Breast epithelium (tissue), 4 donors: ENCODE results near the gene VTI1B. TPM values are rescaled to one million over a fixed set of nuclear protein-coding genes. Genes with fewer than 3 reads are reported as not detected.
"Not testable (repeated sequence)": the region's sequence is repeated elsewhere in the genome, so short reads cannot be mapped to it uniquely, and the experiment has no call there.

ENCODE experiments used
- DNase-seq, 2 donors: peaks; one replicate each; pipeline ENCODE4 v3.0.0-alpha.2; 2019; ENCODE audit warnings: low spot score in 2 of 2
- H3K27ac ChIP-seq, 2 donors: fragments of 200-600 bp; sonication (generic) in 1 of 2; one replicate each; pipeline ENCODE4 v1.5.1; 2016 to 2019; ENCODE audit warnings: mild to moderate bottlenecking in 1 of 2
- H3K27me3 ChIP-seq, 2 donors: fragments of 200-600 bp; sonication (generic) in 1 of 2; one replicate each; pipeline versions ENCODE4 v1.5.1 to v1.6.0; 2017 to 2019; ENCODE audit warnings: control low read depth in 1 of 2, mild to moderate bottlenecking in 1 of 2
- H3K36me3 ChIP-seq: fragments of 200-600 bp; one replicate; pipeline ENCODE4 v1.5.1; 2019
- H3K4me1 ChIP-seq, 2 donors: fragments of 200-600 bp; sonication (generic); one replicate each; pipeline ENCODE4 v1.5.1; 2016 to 2019; ENCODE audit warnings: control low read depth in 1 of 2
- H3K4me3 ChIP-seq, 3 donors: fragments of 200-600 bp; sonication (generic); 1 replicate in 2 of 3; 2 replicates in 1 of 3; pipeline ENCODE4 v1.5.1; 2016 to 2019; ENCODE audit warnings: mild to moderate bottlenecking in 3 of 3, moderate library complexity in 2 of 3
- H3K9me3 ChIP-seq, 2 donors: fragments of 200-600 bp; sonication (generic) in 1 of 2; one replicate each; pipeline ENCODE4 v1.5.1; 2016 to 2019; ENCODE audit warnings: control low read depth in 1 of 2
- POLR2A ChIP-seq: fragments of 450-650 bp; IDR thresholded peaks from one replicate; pipeline ENCODE4 v1.6.1; 2016; ENCODE audit warnings: antibody characterized with exemption, mild to moderate bottlenecking, moderate library complexity
- POLR2AphosphoS5 ChIP-seq, 3 donors: sonication (generic); formaldehyde crosslinking; IDR thresholded peaks; one replicate each; pipeline ENCODE4 v1.6.1; 2017; ENCODE audit warnings: antibody characterized with exemption in 3 of 3
- intact Hi-C: fragments of 100-400 bp; cut with DNase I; formaldehyde crosslinking; loops from one replicate; pipeline ENCODE4 v1.15.1; 2023; ENCODE audit warnings: low total_unique reads
- total RNA-seq, 3 donors: library from RNA; depleted of rRNA; stranded (reverse); fragments of >200 nt; gene quantifications; one replicate each; pipeline ENCODE4 v1.1.0, GENCODE V29; 2016
- TF ChIP-seq, protein P1 (sequence below), 3 donors: fragments of 450-650 bp; IDR thresholded peaks; one replicate each; pipeline ENCODE4 v1.5.1; 2016 to 2017; ENCODE audit warnings: antibody characterized with exemption in 3 of 3, mild to moderate bottlenecking in 3 of 3, moderate library complexity in 3 of 3

Gene VTI1B, protein sequence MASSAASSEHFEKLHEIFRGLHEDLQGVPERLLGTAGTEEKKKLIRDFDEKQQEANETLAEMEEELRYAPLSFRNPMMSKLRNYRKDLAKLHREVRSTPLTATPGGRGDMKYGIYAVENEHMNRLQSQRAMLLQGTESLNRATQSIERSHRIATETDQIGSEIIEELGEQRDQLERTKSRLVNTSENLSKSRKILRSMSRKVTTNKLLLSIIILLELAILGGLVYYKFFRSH
- 100 to 1,000 TPM in 1 of 3 donors, 10 to 100 TPM in 2; 62.8 to 169 (median 80.6) TPM for total RNA-seq

DNA sequence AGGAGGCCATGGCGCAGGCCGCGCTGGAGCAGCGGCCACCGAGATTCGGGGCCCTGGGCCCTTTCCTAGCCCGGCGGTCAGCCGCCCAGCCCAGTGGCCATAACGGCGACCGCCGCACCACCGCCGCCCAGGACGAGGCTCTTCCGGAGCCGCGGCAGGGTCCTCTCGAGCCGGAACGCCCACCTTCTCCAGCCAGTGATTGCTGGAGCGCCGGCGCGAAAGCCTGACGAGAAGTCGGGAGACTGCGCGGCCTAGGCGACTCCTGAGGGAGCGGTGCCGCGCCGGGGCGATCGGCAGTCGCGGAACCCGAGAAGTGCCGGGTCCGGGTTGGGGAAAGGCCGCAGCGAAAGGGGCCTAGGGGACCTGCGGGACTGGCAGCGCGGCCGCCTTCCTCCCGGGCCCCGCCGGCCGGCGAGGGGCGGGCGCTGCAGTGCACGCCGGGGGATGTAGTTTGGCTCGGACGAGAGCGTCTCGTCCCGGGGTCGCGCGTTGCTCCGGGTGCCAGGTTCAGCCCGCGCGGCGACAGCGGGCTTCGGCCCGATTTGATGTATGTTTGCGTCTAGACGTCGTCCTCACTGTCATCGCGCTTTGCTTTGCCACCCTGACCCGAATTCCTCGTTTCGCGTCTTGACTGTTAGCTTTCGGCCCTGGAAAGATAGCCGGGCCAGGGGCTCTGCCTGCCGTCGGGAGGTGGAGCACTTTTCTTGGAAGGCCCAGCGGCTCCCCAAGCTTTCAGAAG lies at the start of gene VTI1B:
VTI1B (minus strand) TSS at position 153 of the 739 bp plus-strand sequence; CDS start at position 10, 143 bp downstream.
- intact Hi-C loops = no loop called here
- H3K9me3 ChIP-seq = no peaks in the 10 kb centered on the region
- peak within 1 kb of the TSS; percentile 99 for H3K27ac ChIP-seq
- peaks cover 0 to 16% of the 10 kb centered on the region in 2 donors for H3K4me1 ChIP-seq
- peak; percentile 56 to 67 for DNase-seq
- H3K27me3 ChIP-seq = no peaks in the 10 kb centered on the region
- H3K36me3 ChIP-seq = no peaks in the 10 kb centered on the region
- H3K4me3 ChIP-seq = peak within 1 kb of the TSS; percentile 81 to 99 (median 87)
- TF ChIP-seq, protein P1, sequence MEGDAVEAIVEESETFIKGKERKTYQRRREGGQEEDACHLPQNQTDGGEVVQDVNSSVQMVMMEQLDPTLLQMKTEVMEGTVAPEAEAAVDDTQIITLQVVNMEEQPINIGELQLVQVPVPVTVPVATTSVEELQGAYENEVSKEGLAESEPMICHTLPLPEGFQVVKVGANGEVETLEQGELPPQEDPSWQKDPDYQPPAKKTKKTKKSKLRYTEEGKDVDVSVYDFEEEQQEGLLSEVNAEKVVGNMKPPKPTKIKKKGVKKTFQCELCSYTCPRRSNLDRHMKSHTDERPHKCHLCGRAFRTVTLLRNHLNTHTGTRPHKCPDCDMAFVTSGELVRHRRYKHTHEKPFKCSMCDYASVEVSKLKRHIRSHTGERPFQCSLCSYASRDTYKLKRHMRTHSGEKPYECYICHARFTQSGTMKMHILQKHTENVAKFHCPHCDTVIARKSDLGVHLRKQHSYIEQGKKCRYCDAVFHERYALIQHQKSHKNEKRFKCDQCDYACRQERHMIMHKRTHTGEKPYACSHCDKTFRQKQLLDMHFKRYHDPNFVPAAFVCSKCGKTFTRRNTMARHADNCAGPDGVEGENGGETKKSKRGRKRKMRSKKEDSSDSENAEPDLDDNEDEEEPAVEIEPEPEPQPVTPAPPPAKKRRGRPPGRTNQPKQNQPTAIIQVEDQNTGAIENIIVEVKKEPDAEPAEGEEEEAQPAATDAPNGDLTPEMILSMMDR (IDR thresholded peaks at IDR 0.05) = no peak
- peak; percentile 33 to 69 (median 64) for TF ChIP-seq POLR2AphosphoS5 (IDR thresholded peaks at IDR 0.05)
- TF ChIP-seq POLR2A = no peak

DNA sequence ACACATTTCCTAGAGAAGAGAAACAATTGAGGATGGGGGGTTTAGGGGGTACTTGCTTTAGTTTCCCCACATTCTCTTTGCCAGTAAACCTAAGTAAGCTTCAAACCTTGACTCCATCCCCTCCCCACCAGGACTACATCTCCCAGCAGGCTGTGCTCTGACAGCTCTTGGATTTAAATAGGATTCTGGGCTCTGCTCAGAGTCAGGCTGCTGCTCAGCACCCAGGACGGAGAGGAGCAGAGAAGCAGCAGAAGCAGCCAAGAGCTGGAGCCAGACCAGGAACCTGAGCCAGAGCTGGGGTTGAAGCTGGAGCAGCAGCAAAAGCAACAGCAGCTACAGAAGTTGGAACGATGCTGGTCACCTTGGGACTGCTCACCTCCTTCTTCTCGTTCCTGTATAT lies 47.9 kb upstream of the VTI1B start:
- DNase-seq = no peak

DNA sequence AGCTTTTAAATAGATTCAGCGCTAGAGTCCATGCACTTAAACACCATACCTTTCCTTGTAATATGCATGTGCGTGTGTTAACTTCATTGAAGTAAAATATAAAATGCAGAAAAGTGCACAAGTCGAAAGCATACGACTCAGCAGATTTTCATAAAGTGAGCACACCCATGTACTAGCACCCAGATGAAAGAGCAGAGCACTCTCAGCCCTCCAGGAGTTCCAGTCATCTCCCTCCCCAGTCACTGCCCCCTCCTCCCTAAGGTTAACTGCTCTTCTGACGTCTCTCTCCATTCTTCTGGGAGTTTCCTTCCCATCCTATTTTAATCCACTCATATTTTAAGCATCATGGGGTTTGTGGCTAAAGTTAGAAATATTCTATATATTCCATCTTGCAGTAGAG lies 47.4 kb upstream of the VTI1B start:
- Histone ChIP-seq H3K4me1 (no peaks in the 10 kb centered on the region), H3K27me3 (no peaks in the 10 kb centered on the region), H3K9me3 (no peaks in the 10 kb centered on the region), H3K36me3 (no peaks in the 10 kb centered on the region), H3K27ac (no peak overlapping the region), H3K4me3 (no peak overlapping the region)
- TF ChIP-seq POLR2A (no peak), POLR2AphosphoS5 (IDR thresholded peaks at IDR 0.05) (no peak)
- TF ChIP-seq, protein P1 (IDR thresholded peaks at IDR 0.05) = no peak
- intact Hi-C loops = no loop called here
- DNase-seq = no peak

More for the DNA sequence above, 47.9 kb upstream of the VTI1B start:
- TF ChIP-seq POLR2AphosphoS5 (IDR thresholded peaks at IDR 0.05) (no peak), POLR2A (no peak)
- TF ChIP-seq, protein P1 (IDR thresholded peaks at IDR 0.05) = no peak
- H3K9me3 ChIP-seq = no peaks in the 10 kb centered on the region
- H3K36me3 ChIP-seq = no peaks in the 10 kb centered on the region
- H3K27ac ChIP-seq = no peak overlapping the region
- intact Hi-C loops = no loop called here
- no peaks in the 10 kb centered on the region for H3K4me1 ChIP-seq
- H3K27me3 ChIP-seq = no peaks in the 10 kb centered on the region
- H3K4me3 ChIP-seq = peak overlapping the region in 1 of 3 donors; percentile 36

DNA sequence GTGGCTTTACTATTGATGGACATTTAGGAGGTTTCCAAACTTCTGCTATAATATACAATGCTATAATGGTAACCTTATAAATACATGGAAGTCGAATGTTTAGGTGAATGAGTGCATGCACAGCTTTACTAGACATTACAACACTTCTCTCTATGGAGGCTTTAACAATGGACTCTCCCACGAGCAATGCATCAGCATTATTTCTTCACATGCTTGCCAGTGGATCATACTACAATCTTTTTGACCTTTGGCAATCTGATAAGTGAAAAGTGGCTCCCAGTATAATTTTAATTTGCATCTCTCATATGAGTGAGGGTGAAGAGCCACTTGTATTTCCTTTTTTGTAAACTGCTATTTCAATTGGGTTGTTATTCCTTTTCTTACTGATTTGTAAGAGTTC lies 45.4 kb upstream of the VTI1B start:
- Histone ChIP-seq H3K4me3 (no peak overlapping the region), H3K4me1 (no peaks in the 10 kb centered on the region), H3K36me3 (no peaks in the 10 kb centered on the region), H3K27ac (no peak overlapping the region), H3K9me3 (no peaks in the 10 kb centered on the region), H3K27me3 (no peaks in the 10 kb centered on the region)
- TF ChIP-seq, protein P1 (IDR thresholded peaks at IDR 0.05) = no peak
- no peak for TF ChIP-seq POLR2AphosphoS5 (IDR thresholded peaks at IDR 0.05)
- TF ChIP-seq POLR2A = no peak
- DNase-seq = no peak
- intact Hi-C loops = no loop called here

DNA sequence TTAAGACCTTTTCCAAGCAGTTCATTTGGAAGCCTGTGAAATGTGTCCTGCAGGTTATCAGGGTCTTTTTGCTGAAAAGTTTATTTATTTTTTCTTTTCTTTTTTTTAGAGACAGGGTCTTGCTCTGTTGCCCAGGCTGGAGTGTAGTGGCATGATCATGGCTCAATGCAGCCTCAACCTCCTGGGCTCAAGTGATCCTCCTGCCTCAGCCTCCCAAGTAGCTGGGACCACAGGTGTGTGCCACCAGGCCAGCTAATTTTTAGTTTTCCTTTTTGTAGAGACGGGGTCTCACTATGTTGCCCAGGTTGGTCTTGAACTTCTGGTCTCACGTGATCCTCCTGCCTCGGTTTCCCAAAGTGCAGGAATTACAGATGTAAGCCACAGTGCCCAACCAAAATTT lies 45.0 kb upstream of the VTI1B start:
- H3K36me3 ChIP-seq, H3K27ac ChIP-seq, H3K4me3 ChIP-seq, intact Hi-C loops, H3K27me3 ChIP-seq, H3K9me3 ChIP-seq, H3K4me1 ChIP-seq, DNase-seq: not testable (repeated sequence)
